ENCODE results near the gene CCNO.

GRCh38 chr5:55220433-55221185 is 12.8 kb downstream of the CCNO start:
- no peak for TF ChIP-seq CTCF (IDR thresholded peaks at IDR 0.05)
- no peak for TF ChIP-seq POLR2AphosphoS5 (IDR thresholded peaks at IDR 0.05)
- TF ChIP-seq POLR2A (IDR thresholded peaks at IDR 0.05) = no peak
